ENCODE measurements around the gene FRG1. TPM values are rescaled to one million over a fixed set of nuclear protein-coding genes. Genes with fewer than 3 reads are reported as not detected.
"Not testable (repeated sequence)": the region's sequence is repeated elsewhere in the genome, so short reads cannot be mapped to it uniquely, and the experiment has no call there.

FRG1 gene
- polyA plus RNA-seq, 4 donors, result 61.5 to 74.0 (median 63.2) TPM

- DNase-seq (ENCODE audit: low read depth in 4 of 4, low spot score in 2 of 4), result not testable (repeated sequence)
Observed at GRCh38 chr4:189983916-189984526, 43.3 kb downstream of the FRG1 start.

GRCh38 chr4:189984661-189985060 is 44.0 kb downstream of the FRG1 start:
- not testable (repeated sequence) for DNase-seq (ENCODE audit: low read depth in 4 of 4, low spot score in 2 of 4)

DNA sequence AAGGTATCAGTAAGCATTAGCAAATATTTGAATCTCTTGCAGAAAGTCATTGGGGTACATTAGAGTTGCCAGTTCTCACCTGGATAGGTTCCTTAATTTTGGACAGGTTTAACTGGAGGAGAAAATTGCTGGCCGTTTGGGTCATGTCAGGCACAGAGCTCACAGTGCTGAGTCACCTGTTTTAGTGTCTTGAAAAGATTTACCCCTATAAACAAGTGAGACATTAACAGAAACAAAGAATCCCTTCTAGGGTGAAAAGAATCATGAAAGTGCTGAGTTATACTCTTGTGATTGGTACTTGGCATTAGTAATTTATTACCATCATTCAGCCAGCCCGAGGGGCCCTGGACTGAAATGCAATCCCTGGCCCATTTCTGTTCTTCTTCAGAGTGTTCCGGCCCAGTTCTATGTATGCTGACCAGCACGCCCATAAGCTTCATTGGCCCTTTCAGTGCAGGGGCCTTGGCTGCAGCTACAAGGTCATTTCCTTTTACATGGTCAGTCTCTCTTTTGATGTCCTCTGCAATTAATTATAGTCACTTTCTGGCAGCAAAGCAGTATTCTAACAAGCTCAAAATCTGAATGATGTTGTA is 45.1 kb downstream of the FRG1 start:
- DNase-seq (ENCODE audit: low read depth in 4 of 4, low spot score in 2 of 4), result not testable (repeated sequence)

- DNase-seq (ENCODE audit: low read depth in 4 of 4, low spot score in 2 of 4), result no peak
Observed at GRCh38 chr4:189988877-189989431, 48.3 kb downstream of the FRG1 start.

- DNase-seq (ENCODE audit: low read depth in 4 of 4, low spot score in 2 of 4), result not testable (repeated sequence)
Observed at GRCh38 chr4:189989941-189990340, 49.3 kb downstream of the FRG1 start.

Other genes starting within 250 kb of the FRG1 start
- gene FRG2, start 86.4 kb downstream of the FRG1 start, polyA plus RNA-seq (ENCODE audit: insufficient read length in 4 of 4), result not detected
- not detected for gene DBET, start 123.6 kb downstream of the FRG1 start, polyA plus RNA-seq (ENCODE audit: insufficient read length in 4 of 4)
- gene DUX4, start 232.9 kb downstream of the FRG1 start, polyA plus RNA-seq (ENCODE audit: insufficient read length in 4 of 4), result under 1 TPM in 3 of 4 donors, not detected in 1; 0.25 to 0.46 (median 0.39) TPM